Body of pancreas (tissue), 4 donors: Measurements from ENCODE around the gene TIMM22.

Source experiments
- CTCF ChIP-seq, 7 experiments: fragments of 450-650 bp in 4 of 7; fragments of 200-600 bp in 3 of 7; sonication (generic) in 3 of 7; IDR thresholded peaks; one replicate each; pipeline ENCODE4 v1.5.1; 2016 to 2019; ENCODE audit warnings: antibody characterized with exemption in 7 of 7
- POLR2A ChIP-seq, 3 donors: fragments of 450-650 bp; IDR thresholded peaks; one replicate each; pipeline ENCODE4 v1.6.1; 2016; ENCODE audit warnings: antibody characterized with exemption in 3 of 3, mild to moderate bottlenecking in 2 of 3

- TF ChIP-seq CTCF (IDR thresholded peaks at IDR 0.05): no peak
- TF ChIP-seq POLR2A (IDR thresholded peaks at IDR 0.05): no peak
Measured at GRCh38 chr17:1004769-1005295, 7.9 kb downstream of the TIMM22 start.
